ENCODE data around the gene ITPKC.
"Not testable (repeated sequence)": the region's sequence is repeated elsewhere in the genome, so short reads cannot be mapped to it uniquely, and the experiment has no call there.

The ITPKC gene

GRCh38 chr19:40721140-40721486 lies 4.2 kb downstream of the ITPKC start:
- POLR2A ChIA-PET: interaction anchor here (0.9 kb wide), 1 partner anchor 30 kb away, joined by 4 read pairs; the partner anchor contains the start of gene NUMBL
- no peak for DNase-seq (ENCODE audit: low read depth, low spot score)

DNA sequence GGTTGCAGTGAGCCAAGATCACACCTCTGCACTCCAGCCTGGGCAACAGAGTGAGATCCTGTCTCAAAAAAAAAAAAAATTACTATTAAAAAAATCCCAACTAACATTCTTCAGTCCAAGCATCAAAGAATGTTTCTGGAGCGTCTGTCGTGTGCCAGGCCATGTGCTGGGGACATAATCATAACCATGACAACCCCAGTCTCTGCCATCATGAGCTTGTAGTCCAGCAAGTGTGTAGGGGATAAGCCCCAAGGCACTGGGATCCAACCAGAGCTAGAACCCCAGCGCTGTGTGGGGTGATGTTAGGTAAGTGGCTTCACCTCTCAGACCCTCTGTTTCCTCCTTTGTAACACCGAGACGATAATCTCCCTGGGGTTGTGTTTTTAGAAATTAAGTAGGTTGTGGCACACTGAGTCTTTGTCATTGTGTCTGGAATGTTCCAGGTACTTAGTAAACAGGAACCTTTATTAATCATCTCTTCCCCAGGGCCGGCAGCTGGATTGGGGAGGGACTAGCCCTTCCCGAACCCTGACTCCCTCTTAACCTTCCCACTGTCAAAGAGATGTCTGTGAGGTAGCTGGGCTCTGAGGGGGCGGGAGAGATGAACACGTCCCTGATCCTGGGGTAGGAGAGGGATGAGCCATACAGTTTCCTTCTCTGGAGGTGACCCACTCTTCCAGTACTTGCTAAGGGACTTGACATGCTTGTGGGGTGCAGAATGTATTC lies 5.2 kb downstream of the ITPKC start:
- H3K4me3 ChIP-seq (ENCODE audit: low read depth, low read length): no peak overlapping the region
- no peak for DNase-seq (ENCODE audit: low read depth, low spot score)
- ChIA-PET POLR2A (interaction anchor here (0.9 kb wide), 1 partner anchor 31 kb away, joined by 4 read pairs; the partner anchor contains the start of gene NUMBL), CTCF (interaction anchor here (0.7 to 1.7 kb wide), 3 partner anchors 22 to 647 kb away, joined by 3 to 5 read pairs (median 4); no protein-coding TSS in a partner anchor)
- TF ChIP-seq CTCF (IDR thresholded peaks at IDR 0.05; ENCODE audit: insufficient read depth, low read length, missing control alignments): no peak

More at GRCh38 chr19:40721140-40721486, 4.2 kb downstream of the ITPKC start:
- TF ChIP-seq CTCF (IDR thresholded peaks at IDR 0.05; ENCODE audit: insufficient read depth, low read length, missing control alignments): no peak
- H3K4me3 ChIP-seq (ENCODE audit: low read depth, low read length): no peak overlapping the region
- CTCF ChIA-PET: interaction anchor here (1.0 to 1.7 kb wide), 2 partner anchors 23 to 58 kb away, joined by 3 to 5 read pairs; no protein-coding TSS in a partner anchor

- no peak for TF ChIP-seq CTCF (IDR thresholded peaks at IDR 0.05; ENCODE audit: insufficient read depth, low read length, missing control alignments)
- ChIA-PET POLR2A (no interaction called here), CTCF (no interaction called here)
- no peak overlapping the region for H3K4me3 ChIP-seq (ENCODE audit: low read depth, low read length)
- no peak for DNase-seq (ENCODE audit: low read depth, low spot score)
These were observed 6.8 kb downstream of the ITPKC start for GRCh38 chr19:40723661-40724254.

GRCh38 chr19:40724315-40724714 lies 7.4 kb downstream of the ITPKC start:
- TF ChIP-seq CTCF (IDR thresholded peaks at IDR 0.05; ENCODE audit: insufficient read depth, low read length, missing control alignments): no peak
- ChIA-PET CTCF (no interaction called here), POLR2A (no interaction called here)
- no peak for DNase-seq (ENCODE audit: low read depth, low spot score)
- no peak overlapping the region for H3K4me3 ChIP-seq (ENCODE audit: low read depth, low read length)

- no peak overlapping the region for H3K4me3 ChIP-seq (ENCODE audit: low read depth, low read length)
- ChIA-PET POLR2A (interaction anchor here (0.5 kb wide), 1 partner anchor 11 kb away, joined by 3 read pairs; no protein-coding TSS in a partner anchor), CTCF (no interaction called here)
- no peak for DNase-seq (ENCODE audit: low read depth, low spot score)
- TF ChIP-seq CTCF (IDR thresholded peaks at IDR 0.05; ENCODE audit: insufficient read depth, low read length, missing control alignments): no peak
These were observed 7.9 kb downstream of the ITPKC start for GRCh38 chr19:40724855-40725254.

GRCh38 chr19:40726279-40726678 lies 9.4 kb downstream of the ITPKC start:
- POLR2A ChIA-PET: no interaction called here
- no peak overlapping the region for H3K4me3 ChIP-seq (ENCODE audit: low read depth, low read length)
- TF ChIP-seq CTCF (IDR thresholded peaks at IDR 0.05; ENCODE audit: insufficient read depth, low read length, missing control alignments): no peak
- CTCF ChIA-PET: no interaction called here
- no peak for DNase-seq (ENCODE audit: low read depth, low spot score)

DNA sequence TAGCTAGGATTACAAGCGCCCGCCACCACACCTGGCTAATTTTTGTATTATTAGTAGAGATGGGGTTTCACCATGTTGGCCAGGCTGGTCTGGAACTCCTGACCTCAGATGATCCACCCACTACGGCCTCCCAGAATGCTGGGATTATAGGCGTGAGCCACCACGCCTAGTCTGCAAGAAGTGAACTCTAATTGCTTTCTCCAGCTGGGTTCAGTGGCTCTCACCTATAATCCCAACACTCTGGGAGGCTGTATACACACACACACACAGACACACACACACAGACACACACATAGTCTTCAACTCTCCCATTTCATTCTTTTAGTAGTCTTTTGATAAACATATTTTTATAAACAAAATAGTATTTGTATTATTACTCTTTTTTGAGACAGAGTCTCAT lies 13.2 kb downstream of the ITPKC start:
- DNase-seq (ENCODE audit: low read depth, low spot score); POLR2A ChIA-PET: not testable (repeated sequence)
- CTCF ChIA-PET: interaction anchor here (0.9 kb wide), 1 partner anchor 12 kb away, joined by 4 read pairs; no protein-coding TSS in a partner anchor

GRCh38 chr19:40732304-40732703 lies 15.4 kb downstream of the ITPKC start:
- POLR2A ChIA-PET; H3K4me3 ChIP-seq (ENCODE audit: low read depth, low read length); DNase-seq (ENCODE audit: low read depth, low spot score): not testable (repeated sequence)
- CTCF ChIA-PET: interaction anchor here (1.3 kb wide), 1 partner anchor 74 kb away, joined by 6 read pairs; no protein-coding TSS in a partner anchor

More for the DNA sequence above, 13.2 kb downstream of the ITPKC start:
- H3K4me3 ChIP-seq (ENCODE audit: low read depth, low read length): not testable (repeated sequence)
